Lower leg skin (tissue), 4 donors: ENCODE measurements around the gene HK1. TPM values are rescaled to one million over a fixed set of nuclear protein-coding genes. Genes with fewer than 3 reads are reported as not detected.

Experiments used
- DNase-seq, 2 donors: peaks; one replicate each; pipeline ENCODE4 v3.0.0-alpha.2; 2019; ENCODE audit warnings: low spot score in 2 of 2
- H3K4me3 ChIP-seq: fragments of 200-600 bp; sonication (generic); 2 replicates; pipeline ENCODE4 v1.5.1; 2017; ENCODE audit warnings: mild to moderate bottlenecking, low read depth; ENCODE audit not compliant: poor library complexity, severe bottlenecking
- CTCF ChIP-seq, 3 donors: fragments of 450-650 bp; IDR thresholded peaks; one replicate each; pipeline ENCODE4 v1.5.1; 2016; ENCODE audit warnings: antibody characterized with exemption in 3 of 3, mild to moderate bottlenecking in 3 of 3, moderate library complexity in 2 of 3
- POLR2A ChIP-seq, 2 donors: fragments of 450-650 bp; IDR thresholded peaks; one replicate each; pipeline ENCODE4 v1.6.1; 2016 to 2017; ENCODE audit warnings: antibody characterized with exemption in 2 of 2, mild to moderate bottlenecking in 1 of 2, moderate library complexity in 1 of 2
- WGBS, 2 donors: methylation state at CpG; one replicate each; pipeline ENCODE4 v1.1.5; 2018; 5-methylcytosine and 5-hydroxymethylcytosine counted together
- intact Hi-C: fragments of 100-400 bp; cut with DNase I; formaldehyde crosslinking; loops from one replicate; pipeline ENCODE4 v1.15.0; 2023; ENCODE audit warnings: low total_unique reads
- total RNA-seq, 4 donors: library from RNA; depleted of rRNA; stranded (reverse); fragments of >200 nt; gene quantifications; one replicate each; pipeline ENCODE4 v1.1.0, GENCODE V29; 2016

Gene HK1
- total RNA-seq, 4 donors from 2014 or later: 117 to 162 (median 158) TPM

- WGBS, 2 donors: 66 to 76% methylated on average over 2 of the region's 2 CpGs
- H3K4me3 ChIP-seq: no peak overlapping the region
- DNase-seq: no peak
- TF ChIP-seq CTCF (IDR thresholded peaks at IDR 0.05): no peak
- TF ChIP-seq POLR2A (IDR thresholded peaks at IDR 0.05): no peak
- intact Hi-C loops: no loop called here
These were observed 58.6 kb downstream of the HK1 start for GRCh38 chr10:69336952-69337295.

GRCh38 chr10:69337296-69338132 lies 59.2 kb downstream of the HK1 start:
- intact Hi-C loops: no loop called here
- TF ChIP-seq CTCF (IDR thresholded peaks at IDR 0.05) (no peak), POLR2A (IDR thresholded peaks at IDR 0.05) (no peak)
- WGBS, 2 donors: 31 to 37% methylated on average over 16 of the region's 16 CpGs
- DNase-seq: peak in 1 of 2 donors; percentile 72
- no peak overlapping the region for H3K4me3 ChIP-seq

- WGBS, 2 donors: 58 to 68% methylated on average over 5 to 8 of the region's 8 CpGs
- no peak for DNase-seq
- intact Hi-C loops: no loop called here
- H3K4me3 ChIP-seq: no peak overlapping the region
- TF ChIP-seq CTCF (IDR thresholded peaks at IDR 0.05) (no peak), POLR2A (IDR thresholded peaks at IDR 0.05) (no peak)
These were observed 59.8 kb downstream of the HK1 start for GRCh38 chr10:69338133-69338456.

GRCh38 chr10:69338547-69339450 lies 60.5 kb downstream of the HK1 start:
- intact Hi-C loops: no loop called here
- TF ChIP-seq POLR2A (IDR thresholded peaks at IDR 0.05) (no peak), CTCF (IDR thresholded peaks at IDR 0.05) (no peak)
- WGBS, 2 donors: 50 to 64% methylated on average over 8 to 9 of the region's 9 CpGs

GRCh38 chr10:69340695-69341094 lies 62.4 kb downstream of the HK1 start:
- DNase-seq: no peak
- TF ChIP-seq CTCF (IDR thresholded peaks at IDR 0.05): no peak
- TF ChIP-seq POLR2A (IDR thresholded peaks at IDR 0.05): no peak
- H3K4me3 ChIP-seq: no peak overlapping the region
- 60 to 62% methylated on average over 9 of the region's 9 CpGs for WGBS, 2 donors
- intact Hi-C loops: no loop called here

More at GRCh38 chr10:69338547-69339450, 60.5 kb downstream of the HK1 start:
- no peak overlapping the region for H3K4me3 ChIP-seq
- DNase-seq: no peak
